Right atrium auricular region (tissue), 2 donors: Measurements from ENCODE around the gene IL2. TPM values are rescaled to one million over a fixed set of nuclear protein-coding genes. Genes with fewer than 3 reads are reported as not detected.

Experiments used
- DNase-seq: peaks from one replicate; pipeline ENCODE4 v3.0.0-alpha.2; 2019; ENCODE audit warnings: low spot score
- H3K27ac ChIP-seq, 2 donors: fragments of 200-600 bp; sonication (generic); 1 replicate in 1 of 2; 2 replicates in 1 of 2; pipeline ENCODE4 v1.5.1; 2016 to 2019
- H3K27me3 ChIP-seq, 2 donors: fragments of 200-600 bp; sonication (generic); one replicate each; pipeline versions ENCODE4 v1.5.1 to v1.6.0; 2017 to 2019
- H3K36me3 ChIP-seq: fragments of 200-600 bp; sonication (generic); one replicate; pipeline ENCODE4 v1.5.1; 2016
- H3K4me1 ChIP-seq, 2 donors: fragments of 200-600 bp; sonication (generic); one replicate each; pipeline versions ENCODE4 v1.5.1 to v1.6.0; 2017 to 2019
- H3K4me3 ChIP-seq, 2 donors: fragments of 200-600 bp; sonication (generic); 1 replicate in 1 of 2; 2 replicates in 1 of 2; pipeline ENCODE4 v1.5.1; 2017 to 2019; ENCODE audit warnings: mild to moderate bottlenecking in 1 of 2, moderate library complexity in 1 of 2
- H3K9me3 ChIP-seq, 2 donors: fragments of 200-600 bp; sonication (generic); one replicate each; pipeline ENCODE4 v1.5.1; 2019
- CTCF ChIP-seq, 2 donors: fragments of 200-600 bp; sonication (generic); IDR thresholded peaks; one replicate each; pipeline ENCODE4 v1.5.1; 2019; ENCODE audit warnings: antibody characterized with exemption in 2 of 2
- total RNA-seq, 2 donors: library from RNA; depleted of rRNA; stranded (reverse); fragments of >200 nt; gene quantifications; one replicate each; pipeline ENCODE4 v1.1.0, GENCODE V29; 2016

IL2 gene
- total RNA-seq, 2 donors from 2014 or later, result not detected

GRCh38 chr4:122475233-122475632, 18.7 kb upstream of the IL2 start:
- H3K4me1 ChIP-seq, result no peaks in the 10 kb centered on the region
- H3K27me3 ChIP-seq, result no peaks in the 10 kb centered on the region
- DNase-seq, result no peak
- TF ChIP-seq CTCF (IDR thresholded peaks at IDR 0.05), result no peak
- peaks cover 0 to 6% of the 10 kb centered on the region in 2 donors for H3K9me3 ChIP-seq
- no peaks in the 10 kb centered on the region for H3K36me3 ChIP-seq
- H3K27ac ChIP-seq, result no peak overlapping the region
- H3K4me3 ChIP-seq, result no peak overlapping the region

- H3K27me3 ChIP-seq, result no peaks in the 10 kb centered on the region
- no peak for DNase-seq
- H3K36me3 ChIP-seq, result no peaks in the 10 kb centered on the region
- H3K9me3 ChIP-seq, result peaks cover 0 to 8% of the 10 kb centered on the region in 2 donors
- no peak for TF ChIP-seq CTCF (IDR thresholded peaks at IDR 0.05)
- H3K4me1 ChIP-seq, result no peaks in the 10 kb centered on the region
- H3K27ac ChIP-seq, result no peak overlapping the region
- H3K4me3 ChIP-seq, result no peak overlapping the region
These were observed 12.9 kb upstream of the IL2 start for GRCh38 chr4:122469457-122469856.

GRCh38 chr4:122458625-122459024, 2.1 kb upstream of the IL2 start:
- Histone ChIP-seq H3K27me3 (no peaks in the 10 kb centered on the region), H3K9me3 (no peaks in the 10 kb centered on the region), H3K4me3 (no peak overlapping the region), H3K27ac (no peak overlapping the region), H3K36me3 (no peaks in the 10 kb centered on the region), H3K4me1 (no peaks in the 10 kb centered on the region)
- TF ChIP-seq CTCF (IDR thresholded peaks at IDR 0.05), result no peak
- no peak for DNase-seq

GRCh38 chr4:122453384-122453995, 3.0 kb downstream of the IL2 start:
- Histone ChIP-seq H3K4me3 (no peak overlapping the region), H3K36me3 (no peaks in the 10 kb centered on the region), H3K27ac (no peak overlapping the region), H3K9me3 (no peaks in the 10 kb centered on the region), H3K27me3 (no peaks in the 10 kb centered on the region), H3K4me1 (no peaks in the 10 kb centered on the region)
- TF ChIP-seq CTCF (IDR thresholded peaks at IDR 0.05), result no peak
- DNase-seq, result no peak

GRCh38 chr4:122450847-122451246, 5.7 kb downstream of the IL2 start:
- Histone ChIP-seq H3K4me1 (no peaks in the 10 kb centered on the region), H3K27me3 (no peaks in the 10 kb centered on the region), H3K27ac (no peak overlapping the region), H3K4me3 (no peak overlapping the region), H3K36me3 (no peaks in the 10 kb centered on the region), H3K9me3 (no peaks in the 10 kb centered on the region)
- DNase-seq, result no peak
- no peak for TF ChIP-seq CTCF (IDR thresholded peaks at IDR 0.05)

GRCh38 chr4:122434285-122434684, 22.2 kb downstream of the IL2 start:
- H3K4me1 ChIP-seq, result no peaks in the 10 kb centered on the region
- no peak for DNase-seq
- H3K4me3 ChIP-seq, result no peak overlapping the region
- H3K27me3 ChIP-seq, result no peaks in the 10 kb centered on the region
- no peak overlapping the region for H3K27ac ChIP-seq
- no peak for TF ChIP-seq CTCF (IDR thresholded peaks at IDR 0.05)
- no peaks in the 10 kb centered on the region for H3K36me3 ChIP-seq
- no peaks in the 10 kb centered on the region for H3K9me3 ChIP-seq
